Activated CD4-positive, alpha-beta T cell treated with anti-CD3 and anti-CD28 coated beads for 48 hours (primary cell): ENCODE results near the gene E2F6.

ENCODE experiments used
- DNase-seq: peaks from one replicate; pipeline ENCODE4 v3.0.0-alpha.2; 2020

The E2F6 gene

DNA sequence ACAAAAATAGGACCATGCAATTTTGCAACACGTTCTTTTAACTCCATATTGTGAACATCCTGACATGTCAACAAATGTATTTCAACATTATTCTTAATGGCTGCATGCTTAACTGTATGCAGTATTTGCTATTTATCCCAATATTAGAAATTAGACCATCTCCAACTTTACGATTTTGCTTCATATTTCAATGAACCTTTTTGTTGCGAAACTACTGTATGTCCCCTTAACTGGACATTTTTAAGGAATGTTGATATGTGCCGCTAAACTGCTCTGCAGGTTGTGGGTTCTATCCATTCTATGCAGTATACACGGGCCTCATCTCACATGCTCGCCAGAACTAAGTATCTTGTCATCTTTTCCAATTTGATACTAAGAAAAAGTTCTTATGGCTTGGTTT, 11.1 kb downstream of the E2F6 start:
- DNase-seq = no peak

DNA sequence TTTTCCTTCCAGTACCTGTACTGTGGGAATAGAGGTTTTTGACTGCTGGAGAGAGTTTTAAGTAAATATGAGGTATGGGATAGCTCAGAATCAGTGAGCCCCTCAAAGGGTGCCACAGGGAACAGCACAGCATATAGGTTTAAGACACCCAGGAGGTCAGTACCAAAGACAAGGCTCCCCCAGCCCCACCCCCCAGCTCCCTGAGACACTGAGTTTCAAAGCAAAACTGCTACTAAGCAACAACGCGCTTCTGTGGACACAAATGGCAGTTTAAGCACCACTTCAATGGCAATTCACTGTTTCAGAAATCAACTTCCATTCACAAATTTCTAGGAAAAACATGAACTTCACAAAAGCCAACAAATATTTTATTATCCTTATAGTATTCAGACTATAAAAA, 15.2 kb downstream of the E2F6 start:
- DNase-seq = no peak

DNA sequence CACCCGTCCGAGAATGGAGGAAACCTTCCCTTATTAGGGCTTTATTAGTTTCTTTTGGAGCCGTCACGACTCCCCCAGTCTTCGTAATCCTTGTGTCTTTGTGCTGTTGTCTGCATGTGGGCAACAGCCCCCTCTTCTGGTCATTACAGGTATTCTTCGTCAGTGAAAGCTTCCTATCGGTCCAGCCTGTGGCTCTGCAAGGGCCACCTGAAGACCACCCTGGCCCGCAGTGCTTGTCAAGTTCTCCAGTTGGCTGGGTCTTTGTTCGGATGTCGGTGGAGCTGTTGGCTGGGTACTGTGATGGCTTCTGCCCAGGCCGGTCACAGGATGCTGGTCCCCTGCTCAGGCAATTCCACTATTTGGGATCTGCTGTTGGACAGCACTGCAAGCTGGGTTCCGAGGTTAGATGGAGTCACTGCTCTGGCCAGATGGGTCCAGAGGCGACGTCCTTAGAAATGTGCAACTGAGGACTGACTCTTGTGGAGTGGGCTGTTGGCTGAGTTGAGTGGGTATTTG, 19.2 kb downstream of the E2F6 start:
- DNase-seq = peak; percentile 50

DNA sequence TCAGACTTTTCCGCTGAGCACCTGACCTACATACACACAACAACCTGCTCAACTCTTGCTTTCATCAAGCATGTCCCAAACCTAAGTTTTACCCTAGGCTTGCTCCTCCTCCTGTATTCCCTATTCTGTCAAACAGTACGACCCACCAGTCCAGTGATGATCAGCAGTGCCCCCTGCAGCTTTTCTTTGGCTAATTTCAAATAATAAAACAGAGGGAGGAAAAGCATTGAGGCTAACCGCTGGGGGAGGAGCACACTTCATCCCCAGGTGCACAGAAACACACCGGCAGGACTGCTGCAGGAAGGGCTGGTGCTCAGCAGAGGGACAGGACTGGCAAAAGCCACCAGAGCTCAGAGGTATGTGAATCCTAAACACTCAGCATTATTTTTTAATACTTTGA, 21.2 kb downstream of the E2F6 start:
- no peak for DNase-seq

DNA sequence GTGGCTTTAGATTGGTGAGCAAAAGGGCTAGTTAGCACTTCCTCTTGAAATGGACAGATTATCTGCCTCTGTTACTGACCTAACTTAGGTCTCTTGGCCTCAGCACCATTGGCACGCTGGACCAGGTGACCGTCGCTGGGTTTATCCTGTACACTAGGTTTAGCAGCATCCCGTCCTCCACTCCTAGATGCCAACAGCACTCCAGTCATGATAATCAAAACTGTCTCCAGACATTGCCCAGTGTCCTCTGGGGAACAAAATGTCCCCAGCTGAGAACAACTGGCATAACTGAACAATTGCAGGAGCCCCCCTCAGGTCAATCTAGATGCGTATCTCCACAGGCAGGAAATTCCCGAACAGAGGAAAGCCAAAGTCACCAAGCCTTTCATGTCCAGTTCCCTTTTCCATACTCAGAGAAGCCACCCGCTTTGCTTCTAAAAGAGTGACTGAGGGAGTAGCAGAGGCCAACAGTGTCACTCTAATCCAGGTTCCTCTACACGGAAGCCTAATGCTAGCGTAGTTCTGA, 27.3 kb downstream of the E2F6 start:
- no peak for DNase-seq

DNA sequence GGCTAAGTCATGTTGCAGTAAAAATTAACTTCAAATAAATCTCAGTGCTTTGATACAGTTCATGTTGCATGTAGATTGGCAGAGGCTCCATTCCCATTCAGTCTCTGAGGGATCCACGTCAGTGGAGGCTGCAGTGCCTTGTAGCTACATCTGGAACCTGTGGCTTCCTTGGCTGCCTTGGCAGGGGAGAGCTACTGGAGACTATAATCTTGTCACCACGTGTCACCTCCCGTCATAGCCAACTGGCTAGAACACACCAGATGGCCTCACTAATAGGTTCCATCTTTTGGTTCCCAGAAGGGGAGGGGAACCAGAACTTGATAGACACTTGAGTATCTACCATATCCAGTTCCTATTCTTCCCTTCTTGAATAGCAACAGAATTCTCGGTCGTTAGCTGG, 28.4 kb downstream of the E2F6 start:
- DNase-seq = no peak

DNA sequence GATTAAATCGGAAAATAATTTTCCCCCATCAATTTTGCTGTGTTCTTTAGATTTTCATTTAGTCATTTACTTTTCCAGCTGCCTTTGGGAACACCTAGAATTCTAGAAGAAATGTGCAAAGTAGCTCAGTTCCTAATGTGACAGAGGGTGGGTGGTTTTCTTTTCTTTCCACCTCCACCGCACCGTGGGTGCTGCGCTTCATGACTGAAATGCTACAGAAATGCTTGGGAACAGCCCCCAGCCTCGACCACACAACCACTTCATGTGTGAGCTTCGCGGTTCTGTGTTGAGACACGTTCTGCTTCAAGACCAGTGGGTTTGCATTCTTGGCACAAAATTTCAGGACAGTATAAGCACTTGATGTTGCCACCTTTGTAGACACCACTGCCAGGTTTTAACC, 30.9 kb downstream of the E2F6 start:
- no peak for DNase-seq

DNA sequence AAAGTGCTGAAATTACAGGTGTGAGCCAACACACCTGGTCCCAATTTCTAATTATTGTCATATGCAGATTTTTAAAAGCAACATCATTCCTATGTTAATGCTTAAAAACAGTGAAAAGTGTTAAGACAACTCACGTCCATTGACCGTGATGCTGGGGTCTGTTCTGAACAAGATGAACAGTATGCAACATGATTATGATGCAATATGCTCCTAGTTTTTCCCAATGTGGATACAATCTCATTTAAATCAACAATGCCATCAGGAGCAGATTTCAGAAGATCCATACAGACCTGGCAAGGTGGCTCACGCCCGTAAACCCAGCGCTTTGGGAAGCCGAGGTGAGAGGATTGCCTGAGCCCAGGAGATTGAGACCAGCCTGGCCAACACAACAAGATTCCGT, 31.5 kb downstream of the E2F6 start:
- no peak for DNase-seq

DNA sequence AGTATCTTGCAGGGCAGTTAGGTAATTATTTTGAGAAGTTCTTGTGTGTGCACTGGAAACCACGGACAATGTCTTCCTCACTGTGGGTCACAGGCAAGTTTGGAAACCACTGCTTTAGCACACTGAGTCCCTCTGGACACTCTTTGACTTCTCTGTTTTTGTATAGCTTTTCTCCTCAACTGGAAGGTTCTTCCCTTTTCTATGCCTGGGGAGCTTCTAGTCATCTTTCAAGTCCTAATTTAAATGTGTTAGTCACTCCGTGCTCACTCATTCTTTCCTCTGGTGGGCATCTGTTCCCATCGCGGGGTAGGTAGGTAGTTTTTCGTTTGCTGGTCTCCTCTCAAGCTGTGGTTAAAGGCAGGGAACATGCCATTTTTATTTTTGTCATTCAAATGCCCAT, 32.1 kb downstream of the E2F6 start:
- no peak for DNase-seq

DNA sequence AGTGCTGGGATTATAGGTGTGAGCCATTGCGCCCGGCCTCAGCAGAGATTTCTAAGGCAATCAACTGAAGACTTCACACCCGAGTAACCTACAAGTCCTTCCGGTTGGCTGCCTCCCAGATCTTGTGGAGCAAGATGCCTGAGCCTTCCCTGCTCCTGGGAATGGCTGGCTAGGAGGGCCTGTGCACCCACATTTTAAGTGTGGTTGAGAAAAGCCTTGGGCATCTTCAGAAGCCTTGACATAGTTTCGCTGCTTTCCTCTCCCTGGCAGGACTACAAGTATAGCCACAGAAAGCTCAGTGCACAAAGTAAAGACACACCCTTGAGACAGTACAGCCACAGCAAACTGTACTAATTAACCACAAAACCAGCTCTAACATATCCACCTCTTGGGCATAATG, 35.2 kb downstream of the E2F6 start:
- no peak for DNase-seq

DNA sequence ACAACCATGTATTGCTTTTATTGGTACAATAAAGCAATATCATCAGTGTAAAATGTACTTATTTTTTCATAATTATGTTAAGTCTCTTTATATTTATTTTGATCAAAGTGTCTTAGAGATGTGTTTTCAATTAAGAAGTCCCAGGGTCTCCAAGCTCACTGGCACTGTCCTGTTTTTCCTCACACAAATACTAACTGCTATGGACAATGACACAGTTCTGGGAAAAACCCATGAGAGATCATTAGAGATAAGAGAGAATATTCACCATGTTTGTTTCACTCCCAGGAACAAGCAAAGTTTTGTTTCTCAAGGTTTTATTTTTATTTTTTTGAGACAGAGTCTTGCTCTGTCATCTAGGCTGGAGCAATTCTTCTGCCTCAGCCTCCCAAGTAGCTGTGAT, 38.7 kb downstream of the E2F6 start:
- DNase-seq = no peak

DNA sequence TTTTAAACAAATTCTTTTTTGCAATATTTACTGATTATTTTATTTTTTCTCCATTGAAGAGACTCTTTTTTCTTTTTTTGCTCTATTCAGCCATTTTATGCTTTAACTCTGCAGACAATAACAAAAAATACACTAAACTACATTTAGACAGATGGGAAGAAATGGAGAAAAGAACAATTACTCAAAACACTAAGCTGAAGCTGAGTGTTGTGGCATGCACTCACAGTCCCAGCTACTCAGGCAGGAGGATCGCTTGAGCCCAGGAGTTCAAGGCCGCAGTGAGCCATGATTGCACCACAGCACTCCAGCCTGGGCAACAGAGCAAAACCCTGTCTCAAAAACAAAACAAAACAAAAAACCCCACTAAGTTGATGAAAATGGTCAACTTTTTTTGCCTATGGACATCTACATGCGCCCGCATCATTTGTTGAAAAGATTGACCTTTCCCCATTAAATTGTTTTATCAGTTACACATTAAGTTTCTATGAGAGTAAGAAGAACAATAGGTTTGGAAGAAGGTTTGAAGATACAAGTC, 43.0 kb downstream of the E2F6 start:
- no peak for DNase-seq

DNA sequence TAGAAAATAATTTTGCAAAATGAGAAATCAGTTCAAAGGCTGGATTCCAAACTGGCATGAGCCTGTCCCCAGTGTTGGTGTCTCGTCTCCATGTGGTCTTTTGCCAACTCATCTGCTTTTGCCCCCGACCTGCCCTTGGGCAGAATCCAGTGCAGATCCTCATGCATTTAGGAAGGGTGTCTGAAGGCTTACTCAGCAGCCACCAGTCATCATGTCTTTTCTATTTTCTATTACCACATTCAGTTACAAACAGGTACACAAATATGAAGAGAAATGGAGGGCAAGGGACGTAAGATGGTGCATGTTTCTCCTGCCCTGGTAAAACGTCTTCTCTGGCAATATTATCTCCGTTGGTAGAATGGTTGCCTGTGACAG, 43.5 kb downstream of the E2F6 start:
- DNase-seq = no peak

DNA sequence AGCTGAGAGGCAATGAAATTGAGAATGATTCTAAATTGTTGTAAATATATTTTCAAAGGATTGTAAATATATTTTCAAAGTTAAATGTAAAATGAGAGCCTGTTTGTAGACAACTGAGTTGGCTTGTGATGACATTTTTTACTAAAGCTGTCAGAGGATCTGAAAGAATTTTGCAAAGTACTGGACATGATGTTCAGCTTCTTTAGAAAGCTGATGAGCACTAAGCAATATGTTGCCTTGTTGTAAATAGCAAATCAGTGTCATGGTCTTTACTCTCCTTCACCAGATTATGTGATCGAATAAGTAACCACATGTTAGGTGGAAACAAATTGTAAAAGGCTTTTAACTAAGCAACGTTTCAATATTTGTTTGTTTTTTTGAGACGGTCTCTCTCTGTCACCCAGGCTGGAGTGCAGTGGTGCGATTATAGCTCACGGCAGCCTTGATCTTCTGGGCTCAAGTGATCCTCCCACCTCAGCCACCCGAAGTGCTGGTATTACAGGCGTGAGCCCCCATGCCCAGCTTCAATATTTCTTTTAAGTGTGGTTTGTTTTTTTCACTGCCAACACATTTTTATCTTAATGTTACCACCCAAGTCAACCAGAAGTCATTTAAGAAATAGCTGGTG, 44.0 kb downstream of the E2F6 start:
- no peak for DNase-seq

DNA sequence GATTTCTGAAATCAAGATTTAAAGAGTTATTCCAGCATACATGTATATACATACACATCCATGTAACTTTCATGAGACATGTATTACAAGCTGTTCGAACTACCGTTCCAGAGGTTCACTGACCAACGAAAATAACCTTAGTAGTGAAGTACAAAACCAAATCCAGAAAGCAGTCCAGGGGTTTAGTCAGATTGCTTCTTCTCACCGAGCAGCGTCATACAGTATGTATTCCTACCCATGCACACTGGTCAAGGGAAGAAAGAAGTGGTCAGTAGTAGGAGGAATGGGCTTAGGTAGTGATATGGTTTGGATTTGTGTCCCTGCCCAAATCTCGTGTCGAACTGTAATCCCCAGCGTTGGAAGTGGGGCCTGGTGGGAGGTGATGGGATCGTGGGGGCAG, 45.3 kb downstream of the E2F6 start:
- no peak for DNase-seq

DNA sequence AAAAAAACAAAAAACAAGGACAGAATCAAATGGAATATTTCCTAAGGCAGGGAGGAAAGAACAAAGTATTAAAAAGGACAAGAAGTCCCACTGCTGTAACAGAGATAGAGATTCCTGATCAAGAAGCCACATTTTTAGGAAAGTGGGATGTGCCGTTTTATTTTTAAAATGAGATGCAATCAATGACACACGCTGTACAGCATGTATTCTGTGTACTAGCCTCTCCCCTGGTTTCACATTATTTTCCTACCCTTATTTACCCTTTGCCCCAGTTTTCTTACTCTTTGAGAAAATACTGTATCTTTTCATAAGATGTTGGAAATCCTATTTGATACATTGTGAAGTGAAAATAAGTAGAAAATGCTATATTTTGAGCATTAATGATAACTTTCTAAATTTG, 45.8 kb downstream of the E2F6 start:
- no peak for DNase-seq

DNA sequence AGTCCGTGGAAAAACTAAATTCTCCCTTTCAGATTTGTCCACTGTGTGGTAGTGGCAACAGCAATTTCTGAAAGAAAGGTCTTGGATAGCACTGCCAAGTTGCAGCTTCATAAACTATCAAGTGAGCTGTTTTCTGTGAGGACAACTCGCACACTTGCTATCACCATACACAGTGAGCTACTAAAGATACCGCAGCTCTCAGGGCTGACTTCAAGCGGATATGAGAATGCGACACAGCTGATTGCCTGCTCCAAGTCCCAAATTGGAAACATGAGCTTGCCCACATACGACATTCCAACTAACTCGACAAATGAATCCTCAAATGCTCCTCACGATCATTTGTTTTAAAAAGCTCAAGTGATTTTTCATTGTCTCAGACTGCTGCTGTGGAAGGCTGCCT, 46.2 kb downstream of the E2F6 start:
- DNase-seq = no peak

DNA sequence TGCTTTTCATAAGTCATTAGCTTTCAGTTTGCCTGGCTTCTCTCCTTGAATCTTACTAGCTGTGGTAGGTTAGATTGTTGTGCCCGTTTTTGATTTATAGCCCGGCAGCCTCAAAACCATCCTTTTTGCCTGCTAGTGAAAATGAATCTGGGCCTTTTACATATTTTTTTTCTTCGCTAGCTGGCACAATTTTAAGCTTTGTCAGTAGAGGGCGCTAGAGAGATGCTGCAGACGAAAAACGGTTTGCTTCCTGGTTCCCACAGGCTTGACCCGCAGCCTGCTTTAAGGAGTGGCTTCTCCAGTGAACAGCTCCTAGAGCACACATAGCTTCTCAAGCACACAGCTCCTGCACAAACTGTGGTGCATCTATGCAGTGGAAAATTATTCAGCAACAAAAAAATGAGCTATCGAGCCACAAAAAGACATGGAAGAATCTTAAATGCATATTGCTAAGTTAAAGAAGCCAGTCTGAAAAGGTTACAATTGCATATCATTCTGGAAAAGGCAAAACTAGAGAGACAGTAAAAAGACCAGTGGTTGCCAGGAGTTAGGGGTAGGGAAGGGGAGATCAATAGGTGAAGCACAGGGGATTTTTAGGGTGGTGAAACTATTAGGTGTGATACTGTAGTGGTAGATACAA, 47.9 kb downstream of the E2F6 start:
- peak; percentile 32 for DNase-seq

DNA sequence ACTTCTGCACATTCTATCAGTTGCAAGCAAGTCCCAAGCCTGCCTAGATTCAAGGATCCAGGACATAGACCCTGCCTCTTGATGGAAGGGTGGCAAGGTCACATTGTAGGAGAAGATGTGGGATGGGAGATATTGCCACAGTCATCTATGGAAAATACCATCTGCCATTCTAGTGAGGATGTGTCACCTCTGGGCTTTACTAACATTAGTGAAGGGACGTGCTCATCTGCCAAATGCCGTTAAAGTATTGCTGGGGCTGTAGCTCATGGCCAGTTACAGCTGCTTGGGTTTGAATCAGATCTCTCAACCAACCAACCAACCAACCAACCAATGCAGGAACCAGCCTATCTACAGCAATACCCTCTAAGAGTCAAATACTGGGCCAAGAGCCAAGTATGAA, 49.0 kb downstream of the E2F6 start:
- no peak for DNase-seq

DNA sequence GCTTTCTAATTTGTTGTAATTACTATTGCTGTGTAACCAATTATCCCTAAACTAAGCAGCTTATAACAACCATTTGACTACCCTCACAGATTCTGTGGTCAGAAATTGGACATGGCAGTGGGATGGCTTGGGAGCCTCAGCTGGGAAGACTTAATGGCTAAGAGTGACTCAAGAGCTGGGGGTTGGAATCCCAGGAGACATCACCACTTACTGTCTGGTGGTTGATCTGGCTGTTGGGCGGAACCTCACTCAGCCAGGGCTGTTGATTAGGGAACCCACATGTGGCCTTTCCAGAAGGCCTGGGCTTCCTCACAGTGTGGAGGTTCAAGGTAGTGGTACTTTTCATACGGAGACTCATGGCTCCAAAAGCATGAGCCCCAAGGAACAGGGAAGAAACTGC, 49.8 kb downstream of the E2F6 start:
- DNase-seq = no peak

DNA sequence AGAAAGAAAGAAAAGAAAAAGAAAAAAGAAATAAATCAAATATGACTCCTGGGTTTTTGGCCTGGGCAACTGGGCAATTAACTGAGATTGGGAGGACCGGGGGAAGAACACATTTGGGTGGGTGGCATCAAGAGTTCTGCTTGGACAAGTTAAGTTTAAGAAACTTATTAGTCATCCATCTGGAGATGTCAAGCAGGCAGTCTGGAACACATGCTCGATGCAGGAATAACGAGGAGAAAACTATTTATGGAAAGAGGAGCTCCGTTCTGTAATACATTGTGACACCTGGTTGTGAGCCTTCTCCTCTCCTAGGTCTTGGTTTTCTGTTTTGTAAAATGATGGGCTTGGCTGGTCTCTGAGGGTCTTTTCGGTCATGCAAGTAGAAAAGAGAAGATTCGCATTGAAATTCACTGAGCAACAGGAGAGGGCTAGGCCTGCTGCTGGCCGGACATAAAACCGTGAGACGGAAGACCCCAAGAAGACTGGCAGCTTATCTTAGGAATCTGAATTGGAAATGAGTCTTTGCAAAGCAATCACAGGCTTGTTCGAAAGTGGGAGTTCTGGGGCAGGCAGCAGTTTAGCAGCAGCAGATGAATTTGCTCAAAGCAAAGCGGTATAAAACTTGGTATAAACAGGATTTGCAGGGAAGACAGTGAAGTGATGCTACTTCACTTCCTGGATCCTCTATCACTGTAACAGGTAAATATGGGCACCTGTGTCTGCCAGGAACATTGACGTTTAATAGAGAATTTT, 51.4 kb downstream of the E2F6 start:
- no peak for DNase-seq

DNA sequence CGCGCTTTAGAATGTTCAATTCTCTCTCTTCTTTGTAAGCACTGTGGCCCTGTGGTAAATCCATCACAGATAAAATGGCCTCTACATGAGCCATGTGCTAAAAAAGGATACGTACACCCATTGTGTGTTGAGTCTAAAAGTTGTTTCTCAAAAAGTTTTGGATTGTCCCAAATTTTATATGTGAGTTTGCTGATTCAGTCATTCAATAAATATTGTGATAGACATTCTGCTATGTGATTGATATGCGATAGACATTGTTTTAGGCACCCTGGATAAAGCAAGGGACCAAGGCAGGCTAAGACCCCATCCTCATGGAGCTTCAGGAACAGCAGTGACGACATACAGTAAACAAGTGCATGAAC, 53.5 kb downstream of the E2F6 start:
- no peak for DNase-seq

DNA sequence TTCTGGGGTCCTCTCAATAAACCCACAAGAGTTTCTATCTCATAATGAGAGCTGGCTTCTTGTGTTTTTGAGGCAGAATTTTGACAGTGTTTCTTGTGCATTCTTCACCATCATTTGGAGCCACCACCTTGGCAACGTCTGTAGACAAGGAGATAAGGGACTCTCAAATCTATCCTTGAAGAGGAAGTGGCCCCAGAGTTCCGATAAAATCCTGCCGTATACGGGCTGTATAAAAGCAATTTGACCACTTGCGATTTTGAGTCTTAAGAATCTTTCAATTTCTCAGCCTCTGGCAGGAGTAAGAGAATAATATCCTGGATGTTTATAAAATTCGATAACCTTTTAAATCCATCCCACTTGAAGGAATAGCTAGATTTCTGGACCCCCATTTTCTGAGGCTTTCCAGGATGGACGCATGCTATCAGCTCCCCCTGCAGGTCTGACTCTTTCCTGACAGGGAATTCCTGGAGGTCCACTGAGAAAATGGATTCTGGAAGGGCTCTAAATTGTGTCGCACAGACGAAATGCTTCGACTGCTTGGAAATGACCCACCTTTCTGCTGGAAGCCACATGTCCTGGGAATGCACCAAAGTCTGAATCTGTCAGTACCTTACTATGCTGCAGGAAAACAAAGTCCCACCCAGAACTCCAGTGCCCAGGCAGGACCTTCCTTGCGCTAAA, 54.1 kb downstream of the E2F6 start:
- no peak for DNase-seq
